DND-41 (cell line): ENCODE measurements around the gene MSRB3.

ENCODE experiments used
- ATAC-seq: fragments of 200-7000 bp; cut with Tn5 transposase; 3 replicates; pipeline ENCODE4 v1.9.1; 2021; ENCODE audit warnings: low read depth; ENCODE audit not compliant: insufficient read depth
- DNase-seq: peaks from one replicate; pipeline ENCODE4 v3.0.0-alpha.2; 2020
- H2AFZ ChIP-seq: 2 replicates; pipeline ENCODE4 v1.6.0; 2012; ENCODE audit warnings: low read depth, low read length
- H3K27ac ChIP-seq: 2 replicates; pipeline ENCODE4 v1.5.1; 2012; ENCODE audit warnings: low read length, inconsistent platforms
- H3K27me3 ChIP-seq: fragments of 200-600 bp; sonication (generic); 2 replicates; pipeline ENCODE4 v1.6.0; 2012; ENCODE audit warnings: low read length, mild to moderate bottlenecking, inconsistent platforms; ENCODE audit not compliant: insufficient read depth, poor library complexity
- H3K36me3 ChIP-seq: 2 replicates; pipeline ENCODE4 v1.5.1; 2012; ENCODE audit warnings: low read length, inconsistent platforms; ENCODE audit not compliant: insufficient read depth
- H3K4me1 ChIP-seq: 2 replicates; pipeline ENCODE4 v1.5.1; 2012; ENCODE audit warnings: mild to moderate bottlenecking, low read length; ENCODE audit not compliant: insufficient read depth
- H3K4me2 ChIP-seq: 2 replicates; pipeline ENCODE4 v1.6.0; 2012; ENCODE audit warnings: mild to moderate bottlenecking, moderate library complexity, low read length, inconsistent platforms; ENCODE audit not compliant: insufficient read depth
- H3K4me3 ChIP-seq, 2 experiments: fragments of 200-600 bp in 1 of 2; shearing (Covaris generic) in 1 of 2; 2 replicates each; pipeline ENCODE4 v1.5.1; 2012 to 2016; ENCODE audit warnings: inconsistent platforms in 2 of 2, low read length in 2 of 2, mild to moderate bottlenecking in 2 of 2, low read depth in 1 of 2, moderate library complexity in 1 of 2
- H3K79me2 ChIP-seq: 2 replicates; pipeline ENCODE4 v1.6.0; 2012; ENCODE audit warnings: low read length, inconsistent platforms; ENCODE audit not compliant: insufficient read depth
- H3K9ac ChIP-seq: 2 replicates; pipeline ENCODE4 v1.6.0; 2012; ENCODE audit warnings: low read depth, mild to moderate bottlenecking, inconsistent platforms, low read length, moderate library complexity
- H3K9me3 ChIP-seq: 2 replicates; pipeline ENCODE4 v1.5.1; 2012; ENCODE audit warnings: low read length, moderate library complexity, mild to moderate bottlenecking, inconsistent platforms; ENCODE audit not compliant: insufficient read depth, severe bottlenecking
- H4K20me1 ChIP-seq: 2 replicates; pipeline ENCODE4 v1.6.0; 2012; ENCODE audit warnings: low read length; ENCODE audit not compliant: insufficient read depth
- CTCF ChIP-seq: IDR thresholded peaks from 2 replicates; pipeline ENCODE4 v1.5.1; 2012; ENCODE audit warnings: borderline replicate concordance, low read length, moderate library complexity, mild to moderate bottlenecking; ENCODE audit not compliant: poor library complexity, severe bottlenecking; ENCODE audit errors: extremely low read depth
- EZH2 ChIP-seq: IDR thresholded peaks from 3 replicates; pipeline ENCODE4 v1.6.1; 2012; ENCODE audit warnings: borderline replicate concordance, low read depth, mild to moderate bottlenecking, moderate library complexity, low read length, inconsistent platforms; ENCODE audit not compliant: severe bottlenecking

The MSRB3 gene

DNA sequence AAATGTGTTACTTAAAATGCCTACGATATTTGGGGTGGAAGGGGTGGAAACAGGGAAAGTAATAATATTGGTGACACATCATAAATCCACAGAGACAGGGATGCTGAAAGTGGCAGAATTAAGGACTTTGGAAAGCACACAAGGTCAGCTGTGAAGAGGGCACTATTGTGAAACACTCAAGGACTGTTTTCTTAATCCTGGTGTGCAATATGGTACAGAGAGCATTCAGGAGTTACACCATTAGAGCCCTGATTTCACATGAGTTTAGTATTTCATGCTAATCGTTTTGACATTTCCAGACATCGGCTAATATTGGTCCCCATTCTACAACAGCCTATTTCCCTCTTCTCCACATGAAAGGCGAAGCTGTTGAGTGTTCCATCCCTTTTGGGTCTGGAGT is 219.2 kb downstream of the MSRB3 start:
- Histone ChIP-seq H3K36me3 (no peaks in the 10 kb centered on the region), H3K4me3 (no peak overlapping the region), H3K27ac (no peak overlapping the region), H3K79me2 (no peaks in the 10 kb centered on the region), H2AFZ (no peak overlapping the region), H3K9me3 (no peaks in the 10 kb centered on the region), H3K9ac (no peak overlapping the region), H3K27me3 (peaks cover 4% of the 10 kb centered on the region), H3K4me2 (no peak overlapping the region), H3K4me1 (peaks cover 12% of the 10 kb centered on the region; the same call in 1 of the 2 replicates), H4K20me1 (no peaks in the 10 kb centered on the region; the same call in 1 of the 2 replicates)
- ATAC-seq: no peak
- TF ChIP-seq EZH2: no peak
- TF ChIP-seq CTCF: no peak
- DNase-seq: no peak

- Histone ChIP-seq H3K27ac (no peak overlapping the region), H3K4me2 (no peak overlapping the region), H3K79me2 (no peaks in the 10 kb centered on the region), H2AFZ (no peak overlapping the region), H3K27me3 (peaks cover 4% of the 10 kb centered on the region), H3K9ac (no peak overlapping the region), H3K36me3 (no peaks in the 10 kb centered on the region), H3K4me1 (no peaks in the 10 kb centered on the region), H3K9me3 (no peaks in the 10 kb centered on the region), H4K20me1 (no peaks in the 10 kb centered on the region; the same call in 1 of the 2 replicates), H3K4me3 (no peak overlapping the region)
- ATAC-seq (no peak), DNase-seq (no peak)
- TF ChIP-seq CTCF: no peak
These were observed 220.7 kb downstream of the MSRB3 start for GRCh38 chr12:65499167-65499566.

- Histone ChIP-seq H3K27ac (no peak overlapping the region), H3K4me2 (no peak overlapping the region), H3K79me2 (no peaks in the 10 kb centered on the region), H3K36me3 (no peaks in the 10 kb centered on the region), H3K9me3 (no peaks in the 10 kb centered on the region), H3K4me3 (no peak overlapping the region), H3K4me1 (no peaks in the 10 kb centered on the region), H3K9ac (no peak overlapping the region), H4K20me1 (no peaks in the 10 kb centered on the region; the same call in 1 of the 2 replicates), H3K27me3 (peaks cover 5% of the 10 kb centered on the region), H2AFZ (no peak overlapping the region)
- DNase-seq (no peak), ATAC-seq (no peak)
- TF ChIP-seq EZH2: no peak
- no peak for TF ChIP-seq CTCF
These were observed 221.8 kb downstream of the MSRB3 start for GRCh38 chr12:65500091-65500900.
